ENCODE measurements around the gene ST6GALNAC5.

- no peak for TF ChIP-seq CTCF (conservative IDR thresholded peaks at IDR 0.05; ENCODE audit: low read depth in 2 of 2)
- TF ChIP-seq EZH2phosphoT487 (IDR thresholded peaks at IDR 0.05; ENCODE audit: unreplicated experiment) = no peak
- TF ChIP-seq CREB1 (CRISPR knock-in tag; IDR thresholded peaks at IDR 0.05; ENCODE audit: low read depth) = no peak
- TF ChIP-seq JUNB (IDR thresholded peaks at IDR 0.05; ENCODE audit: unreplicated experiment) = no peak
- TF ChIP-seq REST (IDR thresholded peaks at IDR 0.05; ENCODE audit: unreplicated experiment) = no peak
- TF ChIP-seq POLR2AphosphoS5 (IDR thresholded peaks at IDR 0.05; ENCODE audit: low read depth) = no peak
- no peak for TF ChIP-seq EZH2 (IDR thresholded peaks at IDR 0.05; ENCODE audit: low read depth, unreplicated experiment)
- no peak for TF ChIP-seq NANOG (IDR thresholded peaks at IDR 0.05; ENCODE audit: borderline replicate concordance)
- no peak for TF ChIP-seq ETS1 (IDR thresholded peaks at IDR 0.05)
- TF ChIP-seq ZNF331 (CRISPR knock-in tag; IDR thresholded peaks at IDR 0.05; ENCODE audit: low read depth) = no peak
These were observed 148.6 kb downstream of the ST6GALNAC5 start for GRCh38 chr1:77015748-77016341.
